ENCODE data around the gene NFE2L2.
"Not testable (repeated sequence)": the region's sequence is repeated elsewhere in the genome, so short reads cannot be mapped to it uniquely, and the experiment has no call there.

GRCh38 chr2:177266955-177267354 lies 2.4 kb upstream of the NFE2L2 start:
- not testable (repeated sequence) for TF ChIP-seq POLR2A, EP300 (IDR thresholded peaks at IDR 0.05)

Data from sigmoid colon (tissue), 4 donors.